T-helper 9 cell (primary cell): ENCODE results near the gene PLEKHA6.
"Not testable (repeated sequence)": the region's sequence is repeated elsewhere in the genome, so short reads cannot be mapped to it uniquely, and the experiment has no call there.

Experiments used
- DNase-seq: peaks from one replicate; pipeline ENCODE4 v3.0.0-alpha.2; 2020

Gene PLEKHA6

GRCh38 chr1:204334455-204334854 lies 25.3 kb downstream of the PLEKHA6 start:
- DNase-seq: no peak

GRCh38 chr1:204333427-204333826 lies 26.3 kb downstream of the PLEKHA6 start:
- no peak for DNase-seq

- DNase-seq: no peak
Observed at GRCh38 chr1:204331847-204332487, 27.8 kb downstream of the PLEKHA6 start.

DNA sequence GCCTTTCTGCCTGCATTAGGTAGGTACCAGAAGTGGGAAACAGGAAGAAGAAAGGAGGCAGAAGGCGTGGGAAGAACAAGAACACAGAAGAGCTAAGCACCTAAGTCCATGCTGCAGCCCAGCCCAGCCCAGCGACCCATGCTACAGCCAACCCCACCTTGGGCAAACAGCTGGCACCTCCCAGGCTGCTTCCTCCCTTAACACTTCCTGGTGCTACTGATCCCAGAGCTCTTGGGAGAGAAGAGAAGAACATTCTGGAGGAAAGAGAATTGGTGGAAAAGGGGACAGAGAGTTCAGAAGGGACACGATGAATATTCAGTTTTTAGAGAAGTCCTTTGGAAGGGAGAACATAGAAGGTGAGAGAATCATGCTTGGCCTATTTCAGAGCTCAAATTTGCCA lies 28.5 kb downstream of the PLEKHA6 start:
- DNase-seq: no peak

DNA sequence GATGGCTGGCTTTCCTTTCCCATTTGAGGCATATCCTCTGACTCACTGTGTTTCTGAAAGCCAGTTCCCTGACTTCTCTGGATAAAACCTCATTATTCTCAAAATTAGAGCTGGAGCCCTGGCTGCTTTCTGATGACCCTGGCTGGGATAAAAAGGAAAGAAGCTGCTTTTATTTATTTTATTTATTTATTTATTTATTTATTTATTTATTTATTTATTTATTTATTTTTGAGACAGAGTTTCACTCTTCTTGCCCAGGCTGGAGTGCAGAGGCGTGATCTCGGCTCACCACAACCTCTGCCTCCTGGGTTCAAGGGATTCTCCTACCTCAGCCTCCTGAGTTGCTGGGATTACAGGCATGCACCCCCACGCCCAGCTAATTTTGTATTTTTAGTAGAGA lies 31.9 kb downstream of the PLEKHA6 start:
- DNase-seq: not testable (repeated sequence)

GRCh38 chr1:204327359-204327758 lies 32.4 kb downstream of the PLEKHA6 start:
- DNase-seq: no peak

DNA sequence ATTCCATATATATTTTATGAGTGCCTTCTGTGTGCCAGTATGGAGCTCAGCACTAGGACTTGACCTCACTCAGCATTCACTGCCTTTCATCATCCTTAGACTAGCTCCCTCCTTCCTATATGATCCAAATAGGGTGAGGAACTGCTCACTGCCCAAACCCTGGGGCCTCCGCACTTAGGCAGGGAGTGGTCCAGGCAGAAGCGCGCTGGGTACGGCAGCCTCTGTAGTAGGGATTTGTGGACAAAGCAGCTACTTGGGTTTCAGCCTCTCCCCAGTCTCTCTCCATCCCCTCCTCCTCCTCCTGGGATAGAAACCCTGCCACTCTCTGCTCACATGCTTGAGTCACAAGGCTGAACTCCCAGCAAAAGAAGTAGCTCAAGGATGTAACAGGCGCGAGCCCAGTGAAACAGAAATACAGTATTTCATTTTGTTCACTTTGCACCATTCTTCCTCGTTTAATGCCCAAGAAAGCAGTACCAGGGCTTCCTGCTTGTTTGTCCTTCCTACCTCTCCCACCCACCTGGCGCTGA lies 32.9 kb downstream of the PLEKHA6 start:
- no peak for DNase-seq

- DNase-seq: no peak
Observed at GRCh38 chr1:204325944-204326343, 33.8 kb downstream of the PLEKHA6 start.

DNA sequence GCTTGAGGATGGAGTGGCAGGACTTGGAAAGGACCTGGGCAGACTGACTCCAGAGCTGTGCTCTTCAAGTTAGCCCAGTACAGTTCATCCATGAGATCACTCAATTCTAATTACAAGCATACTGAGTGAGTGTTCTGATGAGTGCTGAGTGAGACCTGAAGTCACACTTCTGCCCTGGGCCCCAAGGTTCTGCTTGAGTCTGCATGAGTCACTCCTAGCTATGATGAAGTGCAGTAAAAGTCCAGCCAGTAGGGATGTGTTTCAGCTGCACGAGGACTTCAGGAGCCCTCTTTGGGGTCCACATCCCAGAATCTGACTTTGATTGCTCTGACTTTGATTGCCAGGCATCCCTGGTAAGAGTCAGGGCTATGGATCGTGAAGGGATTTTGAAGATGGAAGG lies 35.8 kb downstream of the PLEKHA6 start:
- no peak for DNase-seq

- no peak for DNase-seq
Observed at GRCh38 chr1:204322339-204322868, 37.3 kb downstream of the PLEKHA6 start.

GRCh38 chr1:204321665-204322064 lies 38.1 kb downstream of the PLEKHA6 start:
- no peak for DNase-seq

- no peak for DNase-seq
Observed at GRCh38 chr1:204321051-204321450, 38.7 kb downstream of the PLEKHA6 start.

DNA sequence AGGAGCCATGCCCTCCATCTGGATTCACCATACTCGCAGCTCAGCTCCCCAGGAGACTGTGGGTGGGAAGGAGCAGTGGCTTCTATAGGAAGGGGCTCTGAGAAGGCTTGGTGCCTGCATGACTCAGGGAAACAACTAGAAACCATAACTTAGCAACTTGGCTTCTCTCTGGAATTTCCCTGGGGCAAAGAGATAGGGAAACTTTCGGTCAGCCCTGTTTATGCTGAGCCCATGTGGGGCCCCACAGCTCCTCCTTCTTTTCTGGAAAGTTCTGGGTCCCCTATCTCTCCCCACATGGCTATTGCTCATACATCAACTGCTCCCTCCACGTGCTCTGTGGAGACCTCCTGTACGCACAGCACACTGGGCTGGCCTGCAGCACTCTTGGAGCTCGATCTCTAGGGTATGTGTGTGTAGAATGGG lies 39.3 kb downstream of the PLEKHA6 start:
- no peak for DNase-seq

- no peak for DNase-seq
Observed at GRCh38 chr1:204319462-204319861, 40.3 kb downstream of the PLEKHA6 start.

GRCh38 chr1:204319027-204319426 lies 40.7 kb downstream of the PLEKHA6 start:
- DNase-seq: no peak

GRCh38 chr1:204318324-204318723 lies 41.4 kb downstream of the PLEKHA6 start:
- no peak for DNase-seq

GRCh38 chr1:204317170-204317569 lies 42.6 kb downstream of the PLEKHA6 start:
- no peak for DNase-seq

GRCh38 chr1:204316164-204316563 lies 43.6 kb downstream of the PLEKHA6 start:
- DNase-seq: no peak

- DNase-seq: no peak
Observed at GRCh38 chr1:204314893-204315658, 44.7 kb downstream of the PLEKHA6 start.

DNA sequence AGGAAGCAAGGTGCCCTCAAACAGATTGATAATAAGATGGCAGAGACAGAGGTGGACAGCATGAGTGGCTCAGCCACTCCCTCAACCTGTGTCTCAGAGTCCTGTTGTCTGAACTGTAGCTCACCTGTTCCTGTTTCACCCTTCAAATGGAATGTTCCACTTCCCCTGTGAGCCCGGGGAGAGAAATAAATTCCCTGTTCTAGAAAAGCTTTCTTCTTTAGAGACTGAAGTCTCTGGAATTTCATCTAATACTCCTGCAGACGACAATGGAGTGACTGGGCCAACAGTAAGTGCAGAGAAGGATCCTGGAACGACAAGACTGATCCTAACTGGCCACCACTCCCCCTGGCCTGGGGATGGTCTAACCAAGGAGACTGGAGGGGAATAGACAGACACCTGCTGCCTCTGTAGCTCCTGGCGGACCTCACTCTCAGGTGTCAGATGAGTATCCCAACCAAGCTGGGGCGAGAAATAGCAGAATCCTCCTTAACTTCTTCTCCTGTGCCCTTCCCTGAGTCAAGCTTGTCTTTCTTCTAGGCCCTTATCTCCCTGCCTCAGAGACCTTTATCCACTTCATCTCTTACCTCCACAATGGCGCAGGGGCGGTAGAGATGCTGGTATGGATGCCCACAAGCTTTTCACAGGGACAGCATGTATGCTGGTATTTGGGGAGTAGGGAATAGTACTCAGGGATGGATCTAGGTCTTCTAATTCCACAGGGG lies 45.4 kb downstream of the PLEKHA6 start:
- no peak for DNase-seq

- no peak for DNase-seq
Observed at GRCh38 chr1:204313675-204314074, 46.1 kb downstream of the PLEKHA6 start.

- not testable (repeated sequence) for DNase-seq
Observed at GRCh38 chr1:204310970-204311369, 48.8 kb downstream of the PLEKHA6 start.

- DNase-seq: no peak
Observed at GRCh38 chr1:204308023-204308628, 51.6 kb downstream of the PLEKHA6 start.
